Prostate gland (tissue), 2 donors: ENCODE results near the gene ARHGEF37. TPM values are rescaled to one million over a fixed set of nuclear protein-coding genes. Genes with fewer than 3 reads are reported as not detected.

Experiments used
- DNase-seq: peaks from one replicate; pipeline ENCODE4 v3.0.0-alpha.2; 2019; ENCODE audit warnings: low spot score
- H3K27ac ChIP-seq, 2 donors: fragments of 200-600 bp; sonication (generic); 2 replicates each; pipeline ENCODE4 v1.5.1; 2017 to 2019
- H3K27me3 ChIP-seq: fragments of 200-600 bp; sonication (generic); replicated peaks from 2 replicates; pipeline ENCODE4 v1.5.1; 2019; ENCODE audit not compliant: insufficient read depth
- H3K36me3 ChIP-seq, 2 donors: fragments of 200-600 bp; sonication (generic); 1 replicate in 1 of 2; 2 replicates in 1 of 2; pipeline versions ENCODE4 v1.5.1 to v1.8.1; 2017 to 2019
- H3K4me1 ChIP-seq: fragments of 200-600 bp; sonication (generic); replicated peaks from 2 replicates; pipeline ENCODE4 v1.5.1; 2019
- H3K4me3 ChIP-seq, 2 donors: fragments of 200-600 bp; sonication (generic); 2 replicates each; pipeline ENCODE4 v1.5.1; 2017 to 2019
- H3K9me3 ChIP-seq: fragments of 200-600 bp; sonication (generic); 2 replicates; pipeline ENCODE4 v1.5.1; 2017
- CTCF ChIP-seq, 4 experiments: fragments of 200-600 bp in 2 of 4; fragments of 450-650 bp in 2 of 4; sonication (generic) in 2 of 4; IDR thresholded peaks; 1 replicate in 3 of 4; 2 replicates in 1 of 4; pipeline ENCODE4 v1.5.1; 2016 to 2019; ENCODE audit warnings: antibody characterized with exemption in 4 of 4, mild to moderate bottlenecking in 2 of 4, moderate library complexity in 2 of 4
- POLR2A ChIP-seq: fragments of 450-650 bp; IDR thresholded peaks from one replicate; pipeline ENCODE4 v1.6.1; 2016; ENCODE audit warnings: antibody characterized with exemption, mild to moderate bottlenecking
- POLR2AphosphoS5 ChIP-seq: sonication (generic); formaldehyde crosslinking; IDR thresholded peaks from one replicate; pipeline ENCODE4 v1.6.1; 2017; ENCODE audit warnings: antibody characterized with exemption
- WGBS: methylation state at CpG from one replicate; pipeline ENCODE4 v1.1.5; 2018; 5-methylcytosine and 5-hydroxymethylcytosine counted together
- intact Hi-C: fragments of 100-400 bp; cut with DNase I; formaldehyde crosslinking; loops from one replicate; pipeline ENCODE4 v1.14.2; 2022
- total RNA-seq, 2 donors: library from RNA; depleted of rRNA; stranded (reverse); fragments of >200 nt; gene quantifications; one replicate each; pipeline ENCODE4 v1.1.0, GENCODE V29; 2016

Gene ARHGEF37
- total RNA-seq, 2 donors from 2014 or later: 50.4 to 61.1 TPM

- Histone ChIP-seq H3K36me3 (no peaks in the 10 kb centered on the region), H3K4me1 (no peaks in the 10 kb centered on the region), H3K27me3 (no peaks in the 10 kb centered on the region), H3K4me3 (no peak overlapping the region), H3K9me3 (no peaks in the 10 kb centered on the region), H3K27ac (no peak overlapping the region)
- no peak for DNase-seq
- 36% methylated on average over 3 of the region's 3 CpGs for WGBS
- no peak for TF ChIP-seq CTCF (IDR thresholded peaks at IDR 0.05)
- no peak for TF ChIP-seq POLR2AphosphoS5
- intact Hi-C loops: no loop called here
Measured at GRCh38 chr5:149654231-149654630, 72.9 kb downstream of the ARHGEF37 start.

- TF ChIP-seq POLR2A (no peak), CTCF (IDR thresholded peaks at IDR 0.05) (no peak), POLR2AphosphoS5 (no peak)
- H3K4me1 ChIP-seq: no peaks in the 10 kb centered on the region
- intact Hi-C loops: loop anchor here (5.0 kb wide), 1 partner anchor 307 kb away; the partner anchor contains the start of gene SLC26A2
- H3K4me3 ChIP-seq: no peak overlapping the region
- 75% methylated on average over 4 of the region's 4 CpGs for WGBS
- no peaks in the 10 kb centered on the region for H3K27me3 ChIP-seq
- H3K27ac ChIP-seq: no peak overlapping the region
- H3K36me3 ChIP-seq: no peaks in the 10 kb centered on the region
- no peaks in the 10 kb centered on the region for H3K9me3 ChIP-seq
- DNase-seq: no peak
Measured at GRCh38 chr5:149654883-149655505, 73.7 kb downstream of the ARHGEF37 start.

GRCh38 chr5:149656576-149657182 lies 75.4 kb downstream of the ARHGEF37 start:
- no peak for DNase-seq
- peak in 3 of 4 experiments; percentile 30 to 64 (median 53) for TF ChIP-seq CTCF (IDR thresholded peaks at IDR 0.05)
- no peak for TF ChIP-seq POLR2AphosphoS5

GRCh38 chr5:149657324-149657723 lies 76.0 kb downstream of the ARHGEF37 start:
- Histone ChIP-seq H3K4me3 (no peak overlapping the region), H3K9me3 (no peaks in the 10 kb centered on the region), H3K27me3 (no peaks in the 10 kb centered on the region), H3K27ac (no peak overlapping the region), H3K36me3 (no peaks in the 10 kb centered on the region), H3K4me1 (no peaks in the 10 kb centered on the region)
- no peak for DNase-seq
- 93% methylated on average over 2 of the region's 2 CpGs for WGBS
- TF ChIP-seq POLR2AphosphoS5 (no peak), CTCF (IDR thresholded peaks at IDR 0.05) (no peak), POLR2A (no peak)
- intact Hi-C loops: loop anchor here (5.0 kb wide), 1 partner anchor 305 kb away; the partner anchor contains the start of gene SLC26A2

More at GRCh38 chr5:149656576-149657182, 75.4 kb downstream of the ARHGEF37 start:
- Histone ChIP-seq H3K27me3 (no peaks in the 10 kb centered on the region), H3K9me3 (no peaks in the 10 kb centered on the region), H3K4me1 (no peaks in the 10 kb centered on the region), H3K36me3 (no peaks in the 10 kb centered on the region), H3K4me3 (no peak overlapping the region), H3K27ac (no peak overlapping the region)
- WGBS: 74% methylated on average over 6 of the region's 6 CpGs
- intact Hi-C loops: loop anchor here (5.0 kb wide), 1 partner anchor 306 kb away; the partner anchor contains the start of gene SLC26A2

- H3K9me3 ChIP-seq: no peaks in the 10 kb centered on the region
- H3K4me3 ChIP-seq: no peak overlapping the region
- H3K4me1 ChIP-seq: no peaks in the 10 kb centered on the region
- no peak for DNase-seq
- no peaks in the 10 kb centered on the region for H3K36me3 ChIP-seq
- 95% methylated on average over 1 of the region's 1 CpG for WGBS
- intact Hi-C loops: loop anchor here (5.0 kb wide), 1 partner anchor 304 kb away; the partner anchor contains the start of gene SLC26A2
- no peaks in the 10 kb centered on the region for H3K27me3 ChIP-seq
- TF ChIP-seq CTCF (IDR thresholded peaks at IDR 0.05): no peak
- TF ChIP-seq POLR2AphosphoS5: no peak
- TF ChIP-seq POLR2A: no peak
- no peak overlapping the region for H3K27ac ChIP-seq
Measured at GRCh38 chr5:149658299-149658698, 77.0 kb downstream of the ARHGEF37 start.
